LNCaP clone FGC (cell line): Measurements from ENCODE around the gene MRNIP.

Experiments
- DNase-seq: peaks from one replicate; pipeline ENCODE4 v3.0.0-alpha.2; 2011; ENCODE audit warnings: low read depth
- H3K4me3 ChIP-seq: 2 replicates; pipeline ENCODE4 v1.5.1; 2011; ENCODE audit warnings: mild to moderate bottlenecking, low read depth, low read length, control low read depth
- TF ChIP-seq, protein P1 (sequence below): IDR thresholded peaks from 2 replicates; pipeline ENCODE4 v1.5.1; 2012; ENCODE audit warnings: mild to moderate bottlenecking; ENCODE audit not compliant: control insufficient read depth, insufficient read depth; ENCODE audit errors: extremely low read depth

Gene MRNIP

DNA sequence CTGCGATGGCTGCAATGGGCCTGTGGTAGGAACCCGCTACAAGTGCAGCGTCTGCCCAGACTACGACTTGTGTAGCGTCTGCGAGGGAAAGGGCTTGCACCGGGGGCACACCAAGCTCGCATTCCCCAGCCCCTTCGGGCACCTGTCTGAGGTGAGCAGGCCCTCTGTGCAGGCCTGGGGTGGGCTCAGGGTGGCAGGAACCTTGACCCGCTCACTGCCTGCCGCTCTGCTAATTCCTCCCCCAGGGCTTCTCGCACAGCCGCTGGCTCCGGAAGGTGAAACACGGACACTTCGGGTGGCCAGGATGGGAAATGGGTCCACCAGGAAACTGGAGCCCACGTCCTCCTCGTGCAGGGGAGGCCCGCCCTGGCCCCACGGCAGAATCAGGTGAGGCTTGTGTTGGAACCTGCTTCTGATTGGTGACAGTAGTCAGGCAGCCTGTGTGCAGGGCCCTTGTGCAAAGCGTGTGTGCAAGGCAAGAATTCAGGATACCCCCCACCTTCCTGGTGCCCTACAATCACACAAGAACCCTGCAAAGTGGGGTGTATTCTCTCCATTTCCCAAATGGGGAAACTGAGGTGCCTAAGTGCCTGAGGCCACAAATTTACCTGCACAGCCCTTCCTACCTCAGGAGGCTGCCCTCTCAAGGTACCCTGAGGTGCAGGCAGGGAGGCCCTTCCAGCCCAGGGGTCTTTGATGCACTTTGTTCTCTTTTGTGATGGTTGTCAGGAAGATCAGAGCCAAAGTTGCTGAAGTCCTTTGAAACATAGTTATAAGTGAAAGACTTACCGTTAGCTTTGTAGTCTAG, 34.5 kb downstream of the MRNIP start:
- no peak for DNase-seq
- no peak overlapping the region for H3K4me3 ChIP-seq
- TF ChIP-seq, protein P1, sequence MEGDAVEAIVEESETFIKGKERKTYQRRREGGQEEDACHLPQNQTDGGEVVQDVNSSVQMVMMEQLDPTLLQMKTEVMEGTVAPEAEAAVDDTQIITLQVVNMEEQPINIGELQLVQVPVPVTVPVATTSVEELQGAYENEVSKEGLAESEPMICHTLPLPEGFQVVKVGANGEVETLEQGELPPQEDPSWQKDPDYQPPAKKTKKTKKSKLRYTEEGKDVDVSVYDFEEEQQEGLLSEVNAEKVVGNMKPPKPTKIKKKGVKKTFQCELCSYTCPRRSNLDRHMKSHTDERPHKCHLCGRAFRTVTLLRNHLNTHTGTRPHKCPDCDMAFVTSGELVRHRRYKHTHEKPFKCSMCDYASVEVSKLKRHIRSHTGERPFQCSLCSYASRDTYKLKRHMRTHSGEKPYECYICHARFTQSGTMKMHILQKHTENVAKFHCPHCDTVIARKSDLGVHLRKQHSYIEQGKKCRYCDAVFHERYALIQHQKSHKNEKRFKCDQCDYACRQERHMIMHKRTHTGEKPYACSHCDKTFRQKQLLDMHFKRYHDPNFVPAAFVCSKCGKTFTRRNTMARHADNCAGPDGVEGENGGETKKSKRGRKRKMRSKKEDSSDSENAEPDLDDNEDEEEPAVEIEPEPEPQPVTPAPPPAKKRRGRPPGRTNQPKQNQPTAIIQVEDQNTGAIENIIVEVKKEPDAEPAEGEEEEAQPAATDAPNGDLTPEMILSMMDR, result no peak

DNA sequence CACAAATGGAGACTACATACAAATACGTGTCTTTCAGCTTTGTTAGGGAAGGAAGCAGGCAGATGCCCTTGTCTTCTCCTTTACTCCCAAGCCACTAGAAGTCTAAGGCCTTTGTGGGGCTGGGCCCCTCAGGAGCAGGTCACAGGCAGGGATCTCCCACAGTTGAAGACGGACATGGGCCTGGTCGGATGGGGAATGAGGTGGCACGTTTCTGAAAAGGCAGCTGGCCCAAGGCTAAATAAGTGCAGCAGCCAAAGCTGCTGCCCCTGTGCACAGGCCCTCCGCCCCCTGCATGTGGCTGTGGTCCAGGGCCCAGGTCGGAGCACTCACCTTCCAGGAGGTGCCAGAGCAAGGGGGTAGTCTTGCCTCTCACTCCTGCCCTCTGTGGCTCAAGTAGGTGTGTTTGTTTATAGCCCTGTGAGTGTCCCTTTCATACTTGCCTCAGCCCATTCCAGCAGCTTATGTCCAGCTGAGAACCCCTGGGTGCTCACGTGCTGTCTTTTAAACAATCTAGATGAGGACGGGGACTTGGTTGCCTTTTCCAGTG, 36.1 kb downstream of the MRNIP start:
- DNase-seq, result no peak
- TF ChIP-seq, protein P1, result no peak
- H3K4me3 ChIP-seq, result peak overlapping the region; percentile 96

DNA sequence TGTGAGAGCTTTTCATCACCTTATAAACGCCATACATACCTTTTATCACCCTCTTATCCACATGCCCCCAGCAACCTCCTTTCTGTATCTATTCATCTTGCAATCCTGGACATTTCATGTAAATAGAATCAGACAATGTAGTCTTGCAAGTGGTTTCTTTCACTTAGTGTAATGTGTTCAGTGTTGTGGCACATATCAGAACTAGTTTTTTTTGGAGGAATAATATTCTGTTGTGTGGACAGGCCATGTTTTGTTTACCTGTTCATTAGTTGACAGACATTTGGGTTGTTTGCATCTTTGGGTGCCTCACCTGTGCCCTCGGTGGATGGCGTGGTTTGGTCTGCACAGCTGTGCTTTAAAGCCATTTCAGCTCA, 36.6 kb downstream of the MRNIP start:
- TF ChIP-seq, protein P1, result no peak
- peak overlapping the region; percentile 96 for H3K4me3 ChIP-seq
- DNase-seq, result no peak

DNA sequence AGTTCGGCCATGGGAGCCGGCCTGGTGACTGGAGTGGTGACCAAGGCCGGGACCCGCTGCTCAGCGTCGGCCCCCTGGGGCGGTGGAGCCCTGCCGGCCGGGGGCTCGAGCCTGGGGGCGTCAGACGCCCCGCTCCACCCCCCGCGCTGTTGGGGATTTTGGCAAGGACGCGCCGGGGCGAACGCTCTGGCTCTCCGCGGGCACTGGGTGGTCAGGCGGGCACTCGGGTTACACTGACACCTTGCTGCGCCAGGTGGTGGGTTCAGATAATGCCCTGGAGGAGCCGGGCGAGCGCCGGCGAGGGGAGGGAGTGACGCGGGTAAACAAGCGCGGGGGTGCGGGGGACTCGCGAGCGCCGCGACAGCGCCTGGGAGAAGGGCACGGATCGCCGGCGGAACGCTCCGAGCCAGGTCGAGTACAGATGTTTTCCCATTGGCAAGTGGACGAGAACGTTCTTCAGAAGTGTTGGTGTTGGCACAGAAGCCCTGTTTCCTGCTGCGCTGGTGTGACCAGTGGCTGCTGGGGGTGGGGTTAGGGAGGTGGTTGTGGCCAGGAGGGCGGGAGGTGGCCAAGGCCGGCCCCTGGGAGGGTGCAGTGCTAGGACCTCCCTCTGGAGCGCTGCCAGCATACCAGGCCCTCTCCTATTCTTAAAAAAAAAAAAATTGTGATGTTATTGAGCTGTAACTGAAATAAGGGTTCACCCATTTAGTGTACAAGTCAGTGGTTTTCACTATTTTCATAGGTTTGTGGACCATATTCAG, 37.1 kb downstream of the MRNIP start:
- peak overlapping the region; percentile 96 for H3K4me3 ChIP-seq
- TF ChIP-seq, protein P1, result peak; percentile 12; the same call in 1 of the 2 replicates
- DNase-seq, result peak; percentile 98

DNA sequence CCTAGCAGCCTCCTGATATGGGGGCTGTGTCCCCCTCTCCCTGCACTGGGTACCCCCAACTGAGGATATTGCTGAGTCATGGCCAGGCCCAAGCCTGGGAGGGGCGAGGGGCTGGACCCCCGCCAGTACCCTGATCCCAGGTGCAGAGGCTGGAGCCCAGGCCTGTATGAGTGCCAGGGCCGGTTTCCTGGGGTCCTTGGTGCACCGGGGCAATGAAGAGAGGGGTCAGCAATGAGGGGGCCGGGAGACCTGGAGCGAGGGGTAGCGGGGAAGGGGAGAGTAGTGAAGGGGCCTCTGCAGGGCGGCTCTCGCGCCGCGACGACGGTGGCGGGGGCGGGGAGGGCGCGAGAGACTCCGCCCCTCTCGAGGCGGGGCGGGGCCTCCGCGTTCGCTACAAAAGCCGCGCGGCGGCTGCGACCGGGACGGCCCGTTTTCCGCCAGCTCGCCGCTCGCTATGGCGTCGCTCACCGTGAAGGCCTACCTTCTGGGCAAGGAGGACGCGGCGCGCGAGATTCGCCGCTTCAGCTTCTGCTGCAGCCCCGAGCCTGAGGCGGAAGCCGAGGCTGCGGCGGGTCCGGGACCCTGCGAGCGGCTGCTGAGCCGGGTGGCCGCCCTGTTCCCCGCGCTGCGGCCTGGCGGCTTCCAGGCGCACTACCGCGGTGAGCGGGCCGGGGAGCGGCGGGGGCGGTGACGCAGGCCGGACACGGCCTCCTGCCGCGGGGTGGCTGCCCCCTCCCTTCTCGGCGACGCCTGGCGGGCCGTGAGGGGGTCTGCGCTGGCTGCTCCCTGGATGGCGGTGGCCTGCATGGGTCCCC, 37.9 kb downstream of the MRNIP start, which contains the start of gene SQSTM1:
TSS of gene SQSTM1 (plus strand) at position 423 of the 815 bp plus-strand sequence. CDS start at position 455, 32 bp downstream.
- peak within 1 kb of the TSS; percentile 96 for H3K4me3 ChIP-seq
- no peak for DNase-seq
- TF ChIP-seq, protein P1, result no peak

DNA sequence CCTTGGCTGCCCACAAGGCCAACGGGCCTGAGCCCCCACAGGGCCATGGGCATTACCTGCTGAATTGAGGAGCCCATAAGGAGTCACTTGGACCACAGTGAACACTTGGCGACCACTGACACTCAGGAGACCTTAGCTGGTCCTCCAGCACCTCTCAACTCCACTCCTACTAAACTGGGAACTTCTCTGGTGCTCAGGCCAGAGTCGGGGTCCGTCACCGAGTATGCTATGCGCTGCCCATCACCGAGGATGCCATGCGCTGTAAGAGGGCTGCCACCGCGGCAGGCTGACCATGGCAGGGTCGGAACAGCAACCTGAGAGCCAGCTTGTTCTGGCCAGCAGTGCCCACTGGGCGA, 38.5 kb downstream of the MRNIP start:
- TF ChIP-seq, protein P1, result no peak
- peak overlapping the region; percentile 96 for H3K4me3 ChIP-seq
- no peak for DNase-seq
